Activated T-cell treated with anti-CD3 and anti-CD28 coated beads for 1 hour (primary cell): ENCODE measurements around the gene WWOX.

ENCODE experiments used
- DNase-seq: peaks from one replicate; pipeline ENCODE4 v3.0.0-alpha.2; 2020; ENCODE audit warnings: low read depth

Gene WWOX

DNA sequence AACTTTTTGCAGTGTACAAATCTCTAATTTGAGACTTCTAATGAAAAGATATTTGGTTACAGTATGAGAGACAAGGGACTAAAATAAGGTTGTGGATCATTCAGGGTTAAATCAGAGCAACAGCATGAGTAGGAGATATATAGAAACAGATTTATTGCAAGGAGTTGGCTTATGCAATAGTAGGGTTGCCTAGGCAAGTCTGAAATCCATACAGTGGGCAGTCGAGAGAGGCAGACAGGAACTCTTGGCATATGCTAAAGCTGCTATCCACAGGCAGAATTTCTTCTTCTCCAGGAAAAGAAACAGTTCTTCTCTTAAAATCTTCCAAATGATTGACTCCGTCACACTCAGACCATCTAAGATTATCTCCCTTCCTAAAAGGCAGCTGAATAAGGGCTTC lies 1000.3 kb downstream of the WWOX start:
- DNase-seq, result no peak

GRCh38 chr16:79100447-79100846 lies 1001.0 kb downstream of the WWOX start:
- no peak for DNase-seq

GRCh38 chr16:79101491-79101890 lies 1002.0 kb downstream of the WWOX start:
- DNase-seq, result no peak

DNA sequence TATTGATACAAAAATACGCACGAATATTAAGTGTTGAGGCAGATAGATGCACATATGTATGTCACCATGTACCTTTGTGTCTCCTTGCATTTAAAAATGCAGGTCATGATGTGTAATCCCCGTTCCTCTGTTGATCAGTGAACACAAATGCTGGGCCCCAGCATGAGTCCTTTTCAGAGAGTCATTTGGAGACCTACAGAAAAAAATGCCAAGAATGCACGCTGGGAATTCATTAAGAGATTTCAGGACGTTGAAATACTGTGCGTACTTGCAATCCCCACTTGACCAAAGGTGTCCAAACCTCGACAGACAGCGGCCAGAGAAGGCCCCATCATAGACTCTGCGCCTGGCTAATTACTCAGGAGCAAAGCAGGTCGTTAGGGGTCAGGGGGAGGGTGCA lies 1005.1 kb downstream of the WWOX start:
- DNase-seq, result no peak

DNA sequence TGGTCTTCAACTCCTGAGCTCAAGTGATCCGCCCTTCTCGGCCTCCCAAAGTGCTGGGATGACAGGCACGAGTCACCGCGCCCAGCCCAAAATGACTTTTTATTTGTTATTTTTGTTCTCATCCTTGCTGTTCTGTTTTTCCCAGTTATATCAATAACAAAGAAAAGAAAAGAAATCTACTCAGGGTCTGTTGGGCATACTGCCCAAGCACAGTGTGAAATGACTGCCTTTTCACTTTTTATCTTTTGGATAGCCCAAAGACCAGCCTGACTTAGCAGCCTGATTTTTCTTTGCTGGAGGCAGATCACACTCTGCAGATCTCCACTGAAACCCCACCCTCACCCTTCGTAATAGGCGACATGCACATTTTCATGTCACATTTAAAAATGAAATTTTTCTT lies 1007.8 kb downstream of the WWOX start:
- no peak for DNase-seq

- no peak for DNase-seq
Measured at GRCh38 chr16:79109771-79110170, 1010.3 kb downstream of the WWOX start.

DNA sequence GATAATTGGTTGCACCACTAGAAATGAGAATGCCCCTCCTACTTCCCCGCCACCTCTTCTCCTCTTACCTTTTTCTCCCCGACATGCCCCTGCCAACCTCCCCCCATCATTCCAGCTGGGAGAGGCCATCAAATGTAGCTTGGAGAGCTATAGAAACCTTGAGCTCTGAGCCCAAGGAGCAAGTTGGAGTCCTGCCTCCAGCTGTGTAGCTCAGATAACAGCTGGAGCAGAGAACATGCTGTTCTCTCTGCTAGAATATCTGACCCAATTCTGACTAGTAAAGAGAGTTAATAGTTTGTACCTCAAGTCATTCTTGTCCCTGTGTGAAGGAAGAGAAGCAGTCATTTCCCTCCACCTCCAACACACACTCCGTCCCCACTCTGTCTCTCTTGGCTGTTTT lies 1010.8 kb downstream of the WWOX start:
- no peak for DNase-seq

DNA sequence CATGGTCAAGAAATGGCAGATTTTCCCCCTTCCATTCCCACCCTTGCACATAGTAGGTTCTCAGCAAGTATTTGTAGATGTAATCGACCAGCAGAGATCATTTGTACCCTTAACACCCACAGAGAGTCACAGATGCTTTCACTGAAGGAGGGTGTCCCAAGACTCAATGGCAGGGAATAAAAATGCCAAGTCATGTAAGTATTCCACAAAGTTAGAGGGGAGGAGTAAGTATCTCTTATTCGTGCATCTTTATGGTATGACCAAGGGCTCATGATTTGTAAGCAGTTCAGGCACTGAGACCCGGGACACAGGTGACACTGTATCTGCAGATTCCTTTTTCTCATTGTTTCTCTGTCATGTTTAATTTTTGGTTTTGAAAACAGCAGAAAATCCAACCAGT lies 1011.5 kb downstream of the WWOX start:
- DNase-seq, result no peak

- DNase-seq, result no peak
Measured at GRCh38 chr16:79112462-79112861, 1013.0 kb downstream of the WWOX start.

DNA sequence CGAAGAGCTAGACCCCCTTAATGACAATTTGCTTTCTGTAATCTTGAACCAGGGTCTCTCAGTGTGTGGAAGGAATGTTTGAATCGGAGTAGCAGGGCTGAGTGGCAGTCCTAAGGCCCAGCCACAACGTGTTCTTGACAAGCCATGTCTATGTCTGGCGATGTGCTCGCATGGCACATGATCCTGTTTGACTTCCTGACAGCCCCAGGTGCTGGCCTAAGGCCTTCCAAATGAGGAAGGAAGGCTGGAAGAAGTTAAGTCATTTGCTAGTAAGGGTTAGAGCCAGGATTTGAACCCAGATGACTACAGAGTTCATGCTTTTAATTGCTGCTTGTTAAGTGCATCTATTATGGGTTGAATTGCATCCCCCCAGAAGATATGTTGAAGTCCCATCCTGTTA lies 1014.4 kb downstream of the WWOX start:
- DNase-seq, result no peak

DNA sequence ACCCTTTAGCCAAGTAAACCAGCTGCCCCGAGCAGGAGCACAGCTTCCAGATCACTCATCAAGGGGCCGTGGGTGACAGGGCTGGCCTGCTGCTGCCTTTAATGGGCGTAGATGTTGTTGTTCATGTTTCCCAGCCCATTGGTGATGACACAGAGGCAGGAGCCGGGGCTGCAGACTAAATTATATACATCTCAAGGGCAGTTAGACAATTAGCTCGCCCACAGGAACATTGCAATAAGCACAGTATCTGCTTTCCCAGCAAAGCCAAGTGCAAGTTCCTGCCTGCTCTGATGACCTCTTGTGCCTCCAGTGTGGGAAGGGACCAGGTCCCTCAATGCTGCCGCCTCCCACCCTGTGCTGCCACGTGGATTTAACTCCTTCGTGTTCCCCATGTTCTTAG lies 1015.3 kb downstream of the WWOX start:
- no peak for DNase-seq

GRCh38 chr16:79121906-79122305 lies 1022.5 kb downstream of the WWOX start:
- no peak for DNase-seq

GRCh38 chr16:79122343-79122742 lies 1022.9 kb downstream of the WWOX start:
- DNase-seq, result no peak

GRCh38 chr16:79124016-79124756 lies 1024.7 kb downstream of the WWOX start:
- DNase-seq, result no peak

DNA sequence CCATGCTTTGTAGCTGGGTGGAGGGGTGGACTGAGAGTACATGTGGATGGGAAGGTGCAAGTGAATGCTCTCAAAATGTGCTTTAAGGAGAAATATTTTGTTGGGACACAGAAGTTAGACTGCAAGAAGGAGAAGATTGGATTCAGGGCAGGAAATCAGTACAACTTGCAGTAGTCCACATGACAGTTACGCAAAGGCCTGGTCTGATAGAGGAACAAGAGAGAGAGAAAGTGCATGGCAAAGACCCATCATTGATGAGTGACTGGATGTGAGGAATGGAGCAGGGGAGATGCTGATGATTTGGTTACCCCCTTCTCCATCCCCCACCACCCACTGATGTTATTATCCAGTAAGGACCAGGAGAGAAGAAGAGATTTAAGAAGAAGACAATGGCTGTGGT lies 1028.3 kb downstream of the WWOX start:
- no peak for DNase-seq

DNA sequence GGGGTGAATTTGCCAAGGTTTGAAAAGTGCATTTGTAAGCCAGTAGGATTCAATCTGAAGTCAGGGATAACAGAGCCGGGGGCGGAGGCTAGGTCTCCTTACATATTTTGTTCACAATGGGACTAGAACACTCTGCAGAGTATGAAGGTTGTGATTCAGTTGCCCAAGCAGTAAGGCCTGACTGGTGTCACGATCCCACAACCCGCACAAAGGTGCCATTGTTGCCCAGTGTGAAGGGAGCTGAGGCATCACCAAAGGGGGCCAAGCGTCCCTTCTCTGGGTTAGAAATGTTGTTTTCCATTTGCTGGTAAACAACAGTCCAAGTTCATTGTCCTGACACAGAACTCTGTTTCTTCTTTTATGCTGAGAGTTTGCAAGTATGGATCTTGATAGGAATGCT lies 1029.3 kb downstream of the WWOX start:
- DNase-seq, result no peak

GRCh38 chr16:79130616-79131015 lies 1031.2 kb downstream of the WWOX start:
- DNase-seq, result no peak

- no peak for DNase-seq
Measured at GRCh38 chr16:79131321-79132075, 1032.0 kb downstream of the WWOX start.

DNA sequence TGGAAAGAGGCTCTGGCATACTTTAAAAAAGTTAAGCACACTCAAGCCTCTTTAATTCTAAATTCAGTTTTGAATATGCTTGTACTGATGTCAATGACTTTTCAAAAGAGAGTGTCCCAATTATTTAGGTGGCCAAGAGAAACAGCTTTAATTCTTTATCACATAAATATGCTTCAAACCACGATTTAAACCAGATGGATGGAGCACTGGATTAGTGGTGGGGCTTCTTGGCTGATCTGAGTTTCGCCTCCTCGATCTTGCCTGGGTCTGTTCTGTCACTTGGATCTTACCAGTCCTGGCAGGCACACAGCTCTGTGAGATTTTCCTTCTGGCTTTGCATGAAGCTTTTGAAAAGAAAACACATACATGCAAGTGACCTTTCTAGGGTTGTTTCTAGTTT lies 1033.2 kb downstream of the WWOX start:
- no peak for DNase-seq

- DNase-seq, result no peak
Measured at GRCh38 chr16:79134300-79134699, 1034.8 kb downstream of the WWOX start.

GRCh38 chr16:79136955-79137354 lies 1037.5 kb downstream of the WWOX start:
- no peak for DNase-seq

DNA sequence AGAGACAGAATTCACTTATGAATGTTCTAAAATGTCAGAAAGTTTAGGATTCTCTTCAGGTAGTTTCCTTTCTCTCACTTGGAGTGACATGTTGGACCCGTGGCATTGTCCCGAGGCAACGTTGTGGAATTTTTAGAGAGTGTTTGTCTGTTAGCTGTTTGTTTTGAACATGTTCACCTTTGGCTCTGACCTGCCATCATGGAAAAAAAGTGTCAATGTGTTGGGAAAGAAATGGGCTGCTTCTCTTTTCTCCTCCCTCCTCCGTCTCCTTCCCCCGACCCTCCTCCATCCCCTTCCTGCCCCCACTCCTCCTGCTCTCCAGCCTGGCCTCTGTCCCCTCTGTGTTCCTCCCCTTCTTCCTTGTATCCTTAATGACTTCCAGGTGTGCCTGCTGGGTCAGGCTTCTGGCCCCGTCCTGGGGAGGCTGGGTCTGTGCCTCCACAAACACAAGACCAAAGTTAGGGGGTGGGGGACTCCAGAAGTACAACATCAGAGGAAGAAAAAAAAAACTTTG lies 1038.0 kb downstream of the WWOX start:
- no peak for DNase-seq

- DNase-seq, result no peak
Measured at GRCh38 chr16:79139799-79140198, 1040.3 kb downstream of the WWOX start.

DNA sequence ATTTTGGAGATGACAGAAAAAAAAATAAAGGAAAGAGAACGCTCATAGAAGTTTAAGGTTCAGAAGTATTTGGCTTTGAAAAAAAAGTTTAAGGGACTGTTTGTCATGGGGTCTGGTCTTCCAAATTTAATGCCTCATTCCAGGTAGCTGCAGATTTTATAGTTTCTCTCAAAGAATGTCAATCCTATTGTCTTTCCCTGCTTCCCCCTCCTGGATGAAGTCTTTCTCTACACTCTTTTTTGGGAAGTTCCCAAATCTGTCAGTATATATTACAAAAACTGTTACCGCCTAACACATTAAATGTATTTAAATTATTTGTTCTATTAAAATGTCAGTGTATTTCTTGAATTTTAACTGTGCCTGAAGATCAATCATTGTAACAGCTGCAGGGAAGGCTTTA lies 1043.6 kb downstream of the WWOX start:
- DNase-seq, result no peak
